Central memory CD8-positive, alpha-beta T cell (primary cell): ENCODE data around the gene CHRNA3.
"Not testable (repeated sequence)": the region's sequence is repeated elsewhere in the genome, so short reads cannot be mapped to it uniquely, and the experiment has no call there.

Source experiments
- ATAC-seq: fragments of 150-1000 bp; cut with Tn5 transposase; replicated peaks from 2 replicates; pipeline ENCODE4 v1.10.0; 2022; ENCODE audit warnings: mild to moderate bottlenecking, moderate FRiP score, moderate number of reproducible peaks; ENCODE audit not compliant: poor library complexity, severe bottlenecking; ENCODE audit errors: extremely low read depth
- DNase-seq, 2 donors: peaks; one replicate each; pipeline ENCODE4 v3.0.0; 2021; ENCODE audit warnings: low spot score in 2 of 2
- H3K27ac Mint-ChIP-seq: one replicate; pipeline ENCODE4 v1.8.0; 2022; ENCODE audit warnings: low read depth, mild to moderate bottlenecking, moderate library complexity, mixed read lengths
- H3K27me3 Mint-ChIP-seq: one replicate; pipeline ENCODE4 v1.8.0; 2022; ENCODE audit warnings: mixed read lengths
- H3K36me3 Mint-ChIP-seq: one replicate; pipeline ENCODE4 v1.8.0; 2022; ENCODE audit warnings: mild to moderate bottlenecking, moderate library complexity, mixed read lengths; ENCODE audit not compliant: insufficient read depth
- H3K4me1 Mint-ChIP-seq: one replicate; pipeline ENCODE4 v1.8.0; 2022; ENCODE audit warnings: mixed read lengths
- H3K4me3 Mint-ChIP-seq: one replicate; pipeline ENCODE4 v1.8.0; 2022; ENCODE audit warnings: mild to moderate bottlenecking, moderate library complexity, mixed read lengths
- H3K9me3 Mint-ChIP-seq: one replicate; pipeline ENCODE4 v1.8.0; 2022; ENCODE audit warnings: mixed read lengths

CHRNA3 gene

DNA sequence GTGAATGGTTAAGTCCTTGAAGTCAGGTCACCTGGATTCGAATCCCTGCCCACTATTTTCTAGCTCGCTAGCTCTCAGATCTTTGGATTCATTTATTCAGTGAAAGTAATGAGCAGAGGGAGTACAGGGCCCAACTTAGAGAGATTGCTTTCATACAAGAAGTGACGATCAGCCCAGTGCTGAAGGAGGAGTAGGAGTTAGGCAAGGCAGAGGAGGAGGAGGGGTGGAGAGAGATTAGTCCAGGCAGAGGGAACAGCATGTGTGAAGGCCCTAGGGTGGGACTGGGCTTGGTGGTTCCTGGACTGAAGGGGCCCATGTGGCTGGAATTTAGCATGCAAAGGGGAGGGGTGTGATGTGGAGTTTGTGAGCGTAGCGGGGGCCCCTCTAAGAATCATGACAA lies 59.3 kb downstream of the CHRNA3 start:
- Mint-ChIP-seq H3K9me3 (no peaks in the 10 kb centered on the region), H3K27ac (no peak overlapping the region), H3K36me3 (no peaks in the 10 kb centered on the region), H3K27me3 (peaks cover 6% of the 10 kb centered on the region), H3K4me1 (peaks cover 17% of the 10 kb centered on the region), H3K4me3 (no peak overlapping the region)
- DNase-seq (no peak), ATAC-seq (no peak)

DNA sequence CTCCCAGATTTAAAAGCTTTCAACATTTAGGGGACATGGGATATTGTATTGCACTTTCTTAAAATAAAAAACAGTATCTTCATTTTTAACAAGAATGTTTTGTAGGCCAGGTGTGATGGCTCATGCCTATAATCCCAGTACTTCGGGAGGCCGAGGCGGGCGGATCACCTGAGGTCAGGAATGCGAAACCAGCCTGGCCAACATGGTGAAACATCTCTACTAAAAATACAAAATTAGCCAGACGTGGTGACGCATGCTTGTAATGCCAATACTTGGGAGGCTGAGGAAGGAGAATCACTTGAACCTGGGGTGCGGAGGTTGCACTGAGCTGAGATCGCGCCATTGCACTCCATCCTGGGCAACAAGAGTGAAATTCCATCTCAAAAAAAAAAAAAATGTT lies 60.6 kb downstream of the CHRNA3 start:
- H3K36me3 Mint-ChIP-seq, DNase-seq, H3K9me3 Mint-ChIP-seq, H3K4me1 Mint-ChIP-seq, H3K4me3 Mint-ChIP-seq, H3K27me3 Mint-ChIP-seq, H3K27ac Mint-ChIP-seq, ATAC-seq: not testable (repeated sequence)

DNA sequence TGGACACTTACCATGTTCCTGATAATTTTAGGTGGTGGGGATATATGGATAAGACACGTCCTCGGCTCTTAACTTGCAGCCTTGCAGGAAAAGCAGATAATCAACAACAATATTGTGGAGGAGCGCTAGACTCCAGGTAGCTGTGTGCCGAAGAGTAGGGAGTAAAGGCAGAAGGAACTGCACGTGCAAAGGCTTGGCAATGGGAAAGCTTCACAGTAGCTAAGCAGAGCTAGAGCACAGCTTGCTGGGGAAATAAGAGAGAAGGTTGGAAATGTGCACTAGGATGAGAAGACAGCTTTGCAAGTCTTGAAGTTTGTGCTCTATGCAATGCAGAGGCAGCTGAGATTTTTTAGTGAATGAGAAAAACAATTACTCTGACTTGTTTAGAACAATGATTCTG lies 68.2 kb downstream of the CHRNA3 start:
- Mint-ChIP-seq H3K27ac (no peak overlapping the region), H3K4me1 (no peaks in the 10 kb centered on the region), H3K9me3 (no peaks in the 10 kb centered on the region), H3K4me3 (no peak overlapping the region), H3K36me3 (peaks cover 32% of the 10 kb centered on the region), H3K27me3 (no peaks in the 10 kb centered on the region)
- ATAC-seq, result no peak
- DNase-seq, result no peak

DNA sequence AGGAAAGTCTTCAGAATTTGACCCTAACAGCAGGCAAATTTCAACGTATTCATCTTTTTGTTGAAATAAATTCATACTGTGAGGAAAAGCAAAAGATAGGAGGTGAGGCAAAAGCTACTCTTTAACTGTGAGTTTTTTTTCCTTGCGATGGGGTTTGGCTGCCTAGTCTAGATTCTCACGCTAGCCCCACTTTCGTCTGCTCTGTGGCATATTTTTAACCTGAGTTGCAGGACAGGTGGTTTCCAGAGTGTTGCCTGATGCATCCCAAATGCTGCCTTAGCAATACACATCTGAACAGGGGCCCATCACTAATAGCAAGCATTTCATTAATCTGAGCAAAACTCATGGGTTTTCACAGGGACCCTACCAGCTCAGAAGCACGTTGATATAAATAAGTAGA lies 68.9 kb downstream of the CHRNA3 start:
- no peaks in the 10 kb centered on the region for H3K4me1 Mint-ChIP-seq
- no peaks in the 10 kb centered on the region for H3K9me3 Mint-ChIP-seq
- peak overlapping the region; percentile 15 for H3K27ac Mint-ChIP-seq
- no peak for ATAC-seq
- no peaks in the 10 kb centered on the region for H3K27me3 Mint-ChIP-seq
- DNase-seq, result no peak
- H3K4me3 Mint-ChIP-seq, result no peak overlapping the region
- peaks cover 39% of the 10 kb centered on the region for H3K36me3 Mint-ChIP-seq

- DNase-seq, result no peak
- Mint-ChIP-seq H3K9me3 (no peaks in the 10 kb centered on the region), H3K36me3 (peaks cover 50% of the 10 kb centered on the region), H3K27ac (no peak overlapping the region), H3K4me1 (no peaks in the 10 kb centered on the region), H3K27me3 (no peaks in the 10 kb centered on the region), H3K4me3 (no peak overlapping the region)
- ATAC-seq, result no peak
Observed at GRCh38 chr15:78550815-78551214, 70.0 kb downstream of the CHRNA3 start.

GRCh38 chr15:78550194-78550593 lies 70.6 kb downstream of the CHRNA3 start:
- Mint-ChIP-seq H3K36me3 (peaks cover 56% of the 10 kb centered on the region), H3K4me3 (no peak overlapping the region), H3K4me1 (no peaks in the 10 kb centered on the region), H3K9me3 (no peaks in the 10 kb centered on the region), H3K27me3 (no peaks in the 10 kb centered on the region), H3K27ac (no peak overlapping the region)
- DNase-seq, result no peak
- no peak for ATAC-seq
